Ascending aorta (tissue), 2 donors: Measurements from ENCODE around the gene CNRIP1. TPM values are rescaled to one million over a fixed set of nuclear protein-coding genes. Genes with fewer than 3 reads are reported as not detected.
"Not testable (repeated sequence)": the region's sequence is repeated elsewhere in the genome, so short reads cannot be mapped to it uniquely, and the experiment has no call there.

ENCODE experiments used
- DNase-seq, 2 donors: peaks; one replicate each; pipeline ENCODE4 v3.0.0-alpha.2; 2019; ENCODE audit warnings: low spot score in 2 of 2
- H3K27ac ChIP-seq, 2 donors: fragments of 200-600 bp; sonication (generic); one replicate each; pipeline ENCODE4 v1.5.1; 2016 to 2017; ENCODE audit warnings: mild to moderate bottlenecking in 1 of 2
- H3K27me3 ChIP-seq: fragments of 200-600 bp; sonication (generic); one replicate; pipeline ENCODE4 v1.5.1; 2017
- H3K36me3 ChIP-seq, 2 donors: fragments of 200-600 bp; sonication (generic); one replicate each; pipeline ENCODE4 v1.5.1; 2016
- H3K4me1 ChIP-seq, 2 donors: fragments of 200-600 bp; sonication (generic); one replicate each; pipeline ENCODE4 v1.5.1; 2016 to 2017; ENCODE audit warnings: mild to moderate bottlenecking in 1 of 2
- H3K4me3 ChIP-seq, 2 donors: fragments of 200-600 bp; sonication (generic); one replicate each; pipeline ENCODE4 v1.5.1; 2016 to 2017; ENCODE audit warnings: mild to moderate bottlenecking in 1 of 2
- H3K9me3 ChIP-seq, 2 donors: fragments of 200-600 bp; sonication (generic); one replicate each; pipeline ENCODE4 v1.5.1; 2016
- intact Hi-C: fragments of 100-400 bp; cut with DNase I; formaldehyde crosslinking; loops from one replicate; pipeline ENCODE4 v1.15.1; 2023
- total RNA-seq: library from RNA; depleted of rRNA; stranded (reverse); fragments of >200 nt; gene quantifications from one replicate; pipeline ENCODE4 v1.1.0, GENCODE V29; 2016
- TF ChIP-seq, protein P1 (sequence below), 3 experiments: fragments of 200-600 bp in 2 of 3; fragments of 450-650 bp in 1 of 3; sonication (generic) in 2 of 3; IDR thresholded peaks; one replicate each; pipeline ENCODE4 v1.5.1; 2016 to 2019; ENCODE audit warnings: antibody characterized with exemption in 3 of 3, mild to moderate bottlenecking in 1 of 3, moderate library complexity in 1 of 3

The CNRIP1 gene
- total RNA-seq, 1 donor from 2014 or later, result 37.7 TPM

- H3K36me3 ChIP-seq, result no peaks in the 10 kb centered on the region
- TF ChIP-seq, protein P1, sequence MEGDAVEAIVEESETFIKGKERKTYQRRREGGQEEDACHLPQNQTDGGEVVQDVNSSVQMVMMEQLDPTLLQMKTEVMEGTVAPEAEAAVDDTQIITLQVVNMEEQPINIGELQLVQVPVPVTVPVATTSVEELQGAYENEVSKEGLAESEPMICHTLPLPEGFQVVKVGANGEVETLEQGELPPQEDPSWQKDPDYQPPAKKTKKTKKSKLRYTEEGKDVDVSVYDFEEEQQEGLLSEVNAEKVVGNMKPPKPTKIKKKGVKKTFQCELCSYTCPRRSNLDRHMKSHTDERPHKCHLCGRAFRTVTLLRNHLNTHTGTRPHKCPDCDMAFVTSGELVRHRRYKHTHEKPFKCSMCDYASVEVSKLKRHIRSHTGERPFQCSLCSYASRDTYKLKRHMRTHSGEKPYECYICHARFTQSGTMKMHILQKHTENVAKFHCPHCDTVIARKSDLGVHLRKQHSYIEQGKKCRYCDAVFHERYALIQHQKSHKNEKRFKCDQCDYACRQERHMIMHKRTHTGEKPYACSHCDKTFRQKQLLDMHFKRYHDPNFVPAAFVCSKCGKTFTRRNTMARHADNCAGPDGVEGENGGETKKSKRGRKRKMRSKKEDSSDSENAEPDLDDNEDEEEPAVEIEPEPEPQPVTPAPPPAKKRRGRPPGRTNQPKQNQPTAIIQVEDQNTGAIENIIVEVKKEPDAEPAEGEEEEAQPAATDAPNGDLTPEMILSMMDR (IDR thresholded peaks at IDR 0.05), result peak in 1 of 3 experiments; percentile 20
- no peak overlapping the region for H3K4me3 ChIP-seq
- intact Hi-C loops, result no loop called here
- no peaks in the 10 kb centered on the region for H3K27me3 ChIP-seq
- no peak overlapping the region for H3K27ac ChIP-seq
- peak in 1 of 2 donors; percentile 64 for DNase-seq
- H3K4me1 ChIP-seq, result no peaks in the 10 kb centered on the region
- H3K9me3 ChIP-seq, result no peaks in the 10 kb centered on the region
These were observed 38.0 kb upstream of the CNRIP1 start for GRCh38 chr2:68357605-68358337.

- no peaks in the 10 kb centered on the region for H3K4me1 ChIP-seq
- no peak overlapping the region for H3K4me3 ChIP-seq
- intact Hi-C loops, result no loop called here
- H3K36me3 ChIP-seq, result no peaks in the 10 kb centered on the region
- no peak overlapping the region for H3K27ac ChIP-seq
- no peaks in the 10 kb centered on the region for H3K9me3 ChIP-seq
- no peak for DNase-seq
- H3K27me3 ChIP-seq, result no peaks in the 10 kb centered on the region
- TF ChIP-seq, protein P1 (IDR thresholded peaks at IDR 0.05), result no peak
These were observed 37.0 kb upstream of the CNRIP1 start for GRCh38 chr2:68356599-68357239.

- TF ChIP-seq, protein P1 (IDR thresholded peaks at IDR 0.05), result no peak
- Histone ChIP-seq H3K27me3 (no peaks in the 10 kb centered on the region), H3K4me3 (no peak overlapping the region), H3K36me3 (no peaks in the 10 kb centered on the region), H3K27ac (no peak overlapping the region), H3K4me1 (no peaks in the 10 kb centered on the region), H3K9me3 (no peaks in the 10 kb centered on the region)
- intact Hi-C loops, result no loop called here
- no peak for DNase-seq
These were observed 33.1 kb upstream of the CNRIP1 start for GRCh38 chr2:68352651-68353391.

DNA sequence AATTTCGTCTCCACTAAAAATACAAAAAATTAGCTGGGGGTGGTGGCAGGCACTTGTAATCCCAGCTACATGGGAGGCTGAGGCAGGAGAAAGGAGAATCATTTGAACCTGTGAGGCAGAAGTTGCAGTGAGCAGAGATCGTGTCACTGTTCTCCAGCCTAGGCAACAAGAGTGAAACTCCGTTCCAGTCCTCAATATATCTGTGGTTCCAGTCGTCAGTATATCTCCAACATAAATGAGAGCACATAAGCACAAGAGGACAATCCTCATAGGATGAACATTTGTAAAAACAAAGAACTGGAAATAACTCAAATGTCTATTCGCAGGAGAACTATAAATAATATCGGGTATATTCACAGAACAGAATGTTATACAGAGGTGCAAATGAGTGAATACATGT is 32.2 kb upstream of the CNRIP1 start:
- Histone ChIP-seq H3K9me3 (no peaks in the 10 kb centered on the region), H3K36me3 (no peaks in the 10 kb centered on the region), H3K4me1 (no peaks in the 10 kb centered on the region), H3K4me3 (no peak overlapping the region), H3K27ac (no peak overlapping the region), H3K27me3 (no peaks in the 10 kb centered on the region)
- DNase-seq, result no peak
- TF ChIP-seq, protein P1 (IDR thresholded peaks at IDR 0.05), result no peak
- intact Hi-C loops, result no loop called here

- H3K27me3 ChIP-seq, H3K4me3 ChIP-seq, intact Hi-C loops: not testable (repeated sequence)
These were observed 29.3 kb upstream of the CNRIP1 start for GRCh38 chr2:68349091-68349490.

More at GRCh38 chr2:68349091-68349490, 29.3 kb upstream of the CNRIP1 start:
- not testable (repeated sequence) for H3K27ac ChIP-seq, H3K9me3 ChIP-seq, DNase-seq, H3K4me1 ChIP-seq, H3K36me3 ChIP-seq
